ENCODE results near the gene CCDC7.
A peak's percentile ranks its signal among the peaks of the same experiment; 100 is the strongest.
"Not testable (repeated sequence)": the region's sequence is repeated elsewhere in the genome, so short reads cannot be mapped to it uniquely, and the experiment has no call there.

CCDC7 gene

DNA sequence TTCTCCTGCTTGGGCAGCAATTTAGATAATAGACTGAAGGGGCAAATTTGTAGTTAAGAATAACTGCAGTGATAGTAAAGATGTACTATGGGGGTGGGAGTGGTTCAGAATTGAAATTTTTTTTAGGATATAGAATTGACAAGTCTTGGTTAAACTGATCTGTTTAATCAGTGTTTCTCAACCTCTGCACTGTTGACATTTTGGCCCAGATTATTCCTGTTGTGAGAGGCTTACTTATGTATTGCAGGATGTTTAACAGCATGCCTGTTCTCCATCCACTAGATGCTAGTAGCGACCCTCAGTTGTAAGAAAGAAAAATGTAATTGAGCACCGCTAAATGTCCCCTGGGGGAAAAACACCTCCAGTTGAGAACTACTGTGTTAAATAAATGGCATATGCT lies 176.5 kb downstream of the CCDC7 start:
- H3K36me3 Mint-ChIP-seq (ENCODE audit: insufficient read depth) = peaks cover 3% of the 10 kb centered on the region
- no peaks in the 10 kb centered on the region for H3K27me3 Mint-ChIP-seq
- H3K9me3 Mint-ChIP-seq = no peaks in the 10 kb centered on the region
- no peak overlapping the region for H3K4me3 Mint-ChIP-seq
- no peak for ATAC-seq (replicated peaks)
- DNase-seq = no peak
- H3K27ac Mint-ChIP-seq = peak overlapping the region in 1 of 2 donors; percentile 20
- H3K4me1 Mint-ChIP-seq (ENCODE audit: low read depth in 2 of 2) = no peaks in the 10 kb centered on the region

DNA sequence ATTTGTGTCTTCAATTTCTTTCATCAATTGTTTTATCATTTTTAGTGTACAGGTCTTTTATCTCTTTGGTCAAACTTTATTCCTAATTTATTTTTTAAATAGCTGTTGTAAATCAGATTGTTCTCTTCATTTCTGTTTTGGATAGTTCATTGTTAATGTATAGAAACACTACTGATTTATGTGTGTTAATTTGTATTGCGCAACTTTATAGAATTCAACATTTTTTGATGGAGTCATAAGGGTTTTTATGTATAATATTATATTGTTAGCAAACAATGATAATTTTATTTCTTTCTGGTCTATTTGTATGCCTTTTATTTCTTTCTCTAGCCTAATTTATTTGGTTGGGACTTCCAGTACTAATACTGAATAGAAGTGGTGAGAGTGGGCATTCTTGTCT lies 181.2 kb downstream of the CCDC7 start:
- no peak overlapping the region for H3K4me3 Mint-ChIP-seq
- peaks cover 3% of the 10 kb centered on the region for H3K36me3 Mint-ChIP-seq (ENCODE audit: insufficient read depth)
- H3K27ac Mint-ChIP-seq = no peak overlapping the region
- H3K27me3 Mint-ChIP-seq = no peaks in the 10 kb centered on the region
- no peaks in the 10 kb centered on the region for H3K4me1 Mint-ChIP-seq (ENCODE audit: low read depth in 2 of 2)
- ATAC-seq (replicated peaks) = no peak
- no peak for DNase-seq
- H3K9me3 Mint-ChIP-seq = no peaks in the 10 kb centered on the region

DNA sequence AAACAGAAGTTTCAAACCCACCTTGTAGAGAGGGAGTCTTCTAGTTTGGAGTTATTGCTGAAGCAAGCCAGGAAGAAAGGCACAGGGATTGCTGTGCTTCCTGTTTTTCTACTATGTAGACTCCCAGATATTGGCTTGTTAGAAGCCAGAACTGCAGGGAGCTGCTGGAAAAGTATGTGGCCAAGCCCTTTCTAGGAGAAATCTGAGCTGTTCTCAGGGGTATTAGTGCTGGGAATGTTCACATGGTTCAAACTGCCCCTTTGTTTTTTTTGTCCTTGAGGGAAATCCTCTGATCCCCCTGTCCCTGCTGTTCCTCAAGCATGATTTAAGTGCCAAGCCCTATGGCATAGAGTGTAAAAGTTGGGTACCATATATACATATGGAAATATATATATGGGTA lies 184.0 kb downstream of the CCDC7 start:
- no peak overlapping the region for H3K27ac Mint-ChIP-seq
- H3K4me1 Mint-ChIP-seq (ENCODE audit: low read depth in 2 of 2) = peaks cover 0 to 2% of the 10 kb centered on the region in 2 donors
- no peak for DNase-seq
- ATAC-seq (replicated peaks) = no peak
- H3K4me3 Mint-ChIP-seq = no peak overlapping the region
- H3K27me3 Mint-ChIP-seq = no peaks in the 10 kb centered on the region
- peaks cover 3% of the 10 kb centered on the region for H3K36me3 Mint-ChIP-seq (ENCODE audit: insufficient read depth)
- no peaks in the 10 kb centered on the region for H3K9me3 Mint-ChIP-seq

DNA sequence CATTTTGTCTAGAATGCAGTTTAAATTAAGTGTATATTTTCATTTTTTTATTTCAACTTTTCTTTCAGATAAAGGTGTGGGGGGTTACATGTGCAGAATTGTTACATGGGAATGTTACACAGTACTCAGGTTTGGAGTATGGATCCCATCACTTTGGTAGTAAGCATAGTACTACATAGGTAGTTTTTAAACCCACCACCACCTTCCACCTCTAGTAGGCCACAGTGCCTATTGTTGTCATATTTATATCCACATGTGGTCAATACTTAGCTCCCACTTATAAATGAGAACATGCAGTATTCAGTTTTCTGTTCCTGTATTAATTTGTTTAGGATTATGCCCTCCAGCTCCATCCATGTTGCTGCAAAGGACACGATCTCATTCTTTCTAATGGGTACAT lies 200.6 kb downstream of the CCDC7 start:
- H3K27me3 Mint-ChIP-seq = no peaks in the 10 kb centered on the region
- no peak for DNase-seq

DNA sequence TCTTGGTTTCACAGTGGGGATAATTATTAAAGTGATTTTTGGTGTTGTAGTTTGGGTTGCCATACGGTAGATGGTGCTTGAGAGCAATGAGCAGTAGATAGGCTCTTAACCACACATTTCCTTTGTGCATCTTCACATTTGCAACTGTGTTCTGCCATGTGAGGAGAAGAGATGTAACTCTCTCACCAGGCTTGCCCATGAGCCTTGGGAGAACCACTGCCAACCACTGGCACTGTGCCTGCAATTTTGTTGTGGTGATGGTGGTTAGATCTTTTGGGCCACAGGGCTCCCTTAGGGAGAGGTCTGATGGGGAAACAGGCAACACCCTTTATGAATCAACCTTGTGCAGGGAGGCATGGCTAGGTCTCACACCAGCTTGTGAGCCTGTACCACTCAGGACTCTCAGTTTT lies 204.3 kb downstream of the CCDC7 start:
- Mint-ChIP-seq H3K4me1 (ENCODE audit: low read depth in 2 of 2) (peaks cover 9 to 14% of the 10 kb centered on the region in 2 donors), H3K27me3 (no peaks in the 10 kb centered on the region), H3K27ac (peak overlapping the region; percentile 33 to 74), H3K36me3 (ENCODE audit: insufficient read depth) (no peaks in the 10 kb centered on the region), H3K4me3 (no peak overlapping the region), H3K9me3 (no peaks in the 10 kb centered on the region)
- ATAC-seq (replicated peaks) = peak; percentile 90
- peak in 2 of 3 experiments; percentile 3 to 10 for DNase-seq

More for the DNA sequence above, 200.6 kb downstream of the CCDC7 start:
- Mint-ChIP-seq H3K9me3 (no peaks in the 10 kb centered on the region), H3K4me3 (no peak overlapping the region), H3K36me3 (ENCODE audit: insufficient read depth) (no peaks in the 10 kb centered on the region), H3K4me1 (ENCODE audit: low read depth in 2 of 2) (peaks cover 9 to 13% of the 10 kb centered on the region in 2 donors), H3K27ac (no peak overlapping the region)
- no peak for ATAC-seq (replicated peaks)

DNA sequence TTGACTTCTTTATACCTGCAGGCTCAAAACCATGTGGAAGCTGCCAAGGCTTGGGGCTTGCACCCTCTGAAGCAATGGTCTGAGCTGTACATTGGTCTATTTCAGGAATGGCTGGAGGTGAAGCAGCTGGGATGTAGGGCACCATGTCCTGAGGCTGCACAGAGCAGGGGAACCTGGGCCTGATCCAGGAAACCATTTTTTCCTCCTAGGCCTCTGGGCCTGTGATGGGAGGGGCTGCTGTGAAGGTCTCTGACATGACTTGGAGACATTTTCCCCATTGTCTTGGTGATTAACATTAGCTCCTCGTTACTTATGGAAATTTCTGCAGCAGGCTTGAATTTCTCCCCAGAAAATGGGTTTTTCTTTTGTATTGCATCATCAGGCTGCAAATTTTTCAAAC lies 211.5 kb downstream of the CCDC7 start:
- not testable (repeated sequence) for H3K36me3 Mint-ChIP-seq (ENCODE audit: insufficient read depth); H3K9me3 Mint-ChIP-seq; ATAC-seq (replicated peaks); H3K27ac Mint-ChIP-seq; H3K4me1 Mint-ChIP-seq (ENCODE audit: low read depth in 2 of 2); DNase-seq; H3K27me3 Mint-ChIP-seq; H3K4me3 Mint-ChIP-seq

DNA sequence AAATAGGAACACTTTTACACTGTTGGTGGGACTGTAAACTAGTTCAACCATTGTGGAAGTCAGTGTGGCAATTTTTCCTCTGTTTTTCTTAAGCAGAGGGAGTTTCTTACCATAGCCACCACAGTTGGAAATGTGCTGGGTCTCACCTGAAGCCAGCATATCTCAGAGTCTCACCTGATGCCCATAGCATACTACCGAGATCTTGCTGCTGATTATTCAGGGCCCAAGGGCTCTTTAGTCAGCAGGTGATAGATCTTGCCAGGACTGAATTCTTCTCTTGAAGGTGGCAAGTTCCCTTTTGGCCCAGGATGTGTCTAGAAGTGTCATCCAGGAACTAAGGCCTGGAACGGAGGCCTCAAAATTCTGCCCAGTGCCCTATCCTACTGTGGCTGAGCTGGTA lies 215.4 kb downstream of the CCDC7 start:
- DNase-seq (no peak), ATAC-seq (replicated peaks) (no peak)
- H3K27me3 Mint-ChIP-seq = no peaks in the 10 kb centered on the region
- peaks cover 4% of the 10 kb centered on the region for H3K36me3 Mint-ChIP-seq (ENCODE audit: insufficient read depth)
- H3K4me3 Mint-ChIP-seq = no peak overlapping the region
- no peak overlapping the region for H3K27ac Mint-ChIP-seq
- no peaks in the 10 kb centered on the region for H3K4me1 Mint-ChIP-seq (ENCODE audit: low read depth in 2 of 2)
- no peaks in the 10 kb centered on the region for H3K9me3 Mint-ChIP-seq

DNA sequence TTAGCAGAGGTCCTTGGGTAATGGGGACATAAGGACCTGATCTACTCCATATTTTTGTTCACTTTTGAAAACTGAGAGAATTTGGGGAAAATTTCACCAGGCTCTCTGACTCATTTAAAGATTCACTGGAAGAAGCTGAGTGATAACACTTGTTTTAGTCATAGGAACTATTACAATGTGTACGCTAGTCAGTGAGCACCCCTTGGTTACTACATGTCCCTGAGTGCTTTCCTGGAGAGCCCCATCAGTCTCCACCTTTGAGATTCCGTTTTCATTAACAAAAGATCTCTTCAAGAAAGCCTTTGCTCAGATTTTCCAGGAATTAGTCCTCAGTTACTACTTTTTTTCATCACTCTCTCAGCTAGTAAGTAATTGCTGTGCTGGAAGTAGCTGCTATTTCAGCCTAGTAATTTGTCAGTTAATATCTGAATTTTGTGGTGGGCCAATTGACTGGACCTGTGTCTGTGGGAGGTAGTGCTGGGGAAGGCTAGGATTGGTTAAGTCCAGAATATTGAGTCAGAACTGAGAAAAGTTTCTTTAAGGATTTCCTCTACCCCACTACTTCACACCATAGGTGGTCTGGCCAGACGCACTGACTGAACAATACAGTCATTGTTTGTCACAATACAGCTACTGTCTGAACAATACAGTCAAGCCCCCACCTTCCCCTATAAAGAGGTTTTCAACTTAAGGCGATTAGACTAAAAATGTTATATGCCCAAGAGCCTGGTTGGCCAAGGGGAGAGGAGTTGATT lies 235.0 kb downstream of the CCDC7 start:
- Mint-ChIP-seq H3K36me3 (ENCODE audit: insufficient read depth) (no peaks in the 10 kb centered on the region), H3K4me1 (ENCODE audit: low read depth in 2 of 2) (no peaks in the 10 kb centered on the region), H3K27ac (no peak overlapping the region), H3K9me3 (peaks cover 0 to 17% of the 10 kb centered on the region in 2 donors), H3K4me3 (no peak overlapping the region), H3K27me3 (no peaks in the 10 kb centered on the region)
- ATAC-seq (replicated peaks) (no peak), DNase-seq (no peak)

DNA sequence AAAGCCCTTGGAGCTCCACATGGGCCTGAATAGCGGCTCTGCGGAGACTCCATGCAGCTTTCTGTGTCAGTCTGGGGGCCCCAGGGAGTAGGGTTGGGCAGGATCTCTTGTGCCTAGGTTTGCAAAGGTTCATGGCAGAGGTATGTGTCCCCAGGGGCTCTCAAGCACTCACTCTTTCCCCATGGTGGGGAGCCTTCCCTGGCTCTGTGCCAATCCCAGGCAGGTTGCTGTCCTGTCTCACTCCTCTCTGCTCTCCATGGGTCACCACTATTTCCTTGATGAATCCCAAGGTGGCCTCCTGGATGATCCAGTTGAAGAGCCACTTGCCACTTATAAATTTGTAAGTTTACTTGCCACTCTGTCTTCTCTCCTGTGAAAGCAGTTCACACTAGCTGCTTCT lies 238.4 kb downstream of the CCDC7 start:
- no peaks in the 10 kb centered on the region for H3K36me3 Mint-ChIP-seq (ENCODE audit: insufficient read depth)

DNA sequence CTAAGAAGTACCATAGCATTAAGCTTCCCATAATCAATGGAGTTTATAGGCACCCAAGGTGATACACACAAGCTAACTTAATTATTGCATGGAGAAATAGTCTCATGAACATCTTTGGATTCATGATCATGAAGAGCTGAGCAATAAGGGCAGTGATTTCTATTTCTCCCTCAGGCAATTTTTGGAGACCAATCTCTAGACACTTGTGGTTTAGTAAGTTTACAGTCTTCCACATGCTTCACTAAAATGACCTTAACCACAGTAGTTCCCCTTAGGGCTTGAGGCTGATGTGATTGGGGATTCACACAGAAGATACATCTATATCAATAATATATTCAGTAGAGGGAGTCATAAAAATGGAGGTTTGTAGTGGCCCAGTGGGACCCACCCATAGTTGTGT lies 241.2 kb downstream of the CCDC7 start:
- Mint-ChIP-seq H3K9me3 (no peaks in the 10 kb centered on the region), H3K4me3 (no peak overlapping the region), H3K27ac (no peak overlapping the region), H3K27me3 (no peaks in the 10 kb centered on the region), H3K36me3 (ENCODE audit: insufficient read depth) (no peaks in the 10 kb centered on the region), H3K4me1 (ENCODE audit: low read depth in 2 of 2) (no peaks in the 10 kb centered on the region)
- DNase-seq = no peak
- no peak for ATAC-seq (replicated peaks)

More for the DNA sequence above, 238.4 kb downstream of the CCDC7 start:
- Mint-ChIP-seq H3K27ac (no peak overlapping the region), H3K4me3 (no peak overlapping the region), H3K27me3 (no peaks in the 10 kb centered on the region), H3K9me3 (peaks cover 0 to 7% of the 10 kb centered on the region in 2 donors), H3K4me1 (ENCODE audit: low read depth in 2 of 2) (no peaks in the 10 kb centered on the region)
- ATAC-seq (replicated peaks) (no peak), DNase-seq (no peak)

DNA sequence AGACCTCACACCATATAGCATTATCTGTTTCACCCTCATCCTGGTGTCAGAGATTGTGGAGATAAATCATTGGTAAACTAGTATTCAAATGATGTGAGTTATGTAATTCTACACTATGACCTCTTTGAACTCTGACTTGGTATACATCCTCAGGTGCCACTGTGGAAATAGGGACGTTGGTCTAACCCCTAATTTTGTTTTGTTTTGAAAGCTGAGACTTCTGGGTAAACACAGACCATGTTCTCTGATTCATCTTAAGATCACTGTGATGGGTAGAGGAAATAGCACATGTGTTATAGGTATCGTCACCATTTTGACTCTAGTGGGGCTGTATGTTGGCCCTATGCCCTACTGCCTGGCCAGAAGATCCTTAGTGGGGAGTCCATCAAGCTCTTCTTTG lies 241.6 kb downstream of the CCDC7 start:
- no peak for ATAC-seq (replicated peaks)

DNA sequence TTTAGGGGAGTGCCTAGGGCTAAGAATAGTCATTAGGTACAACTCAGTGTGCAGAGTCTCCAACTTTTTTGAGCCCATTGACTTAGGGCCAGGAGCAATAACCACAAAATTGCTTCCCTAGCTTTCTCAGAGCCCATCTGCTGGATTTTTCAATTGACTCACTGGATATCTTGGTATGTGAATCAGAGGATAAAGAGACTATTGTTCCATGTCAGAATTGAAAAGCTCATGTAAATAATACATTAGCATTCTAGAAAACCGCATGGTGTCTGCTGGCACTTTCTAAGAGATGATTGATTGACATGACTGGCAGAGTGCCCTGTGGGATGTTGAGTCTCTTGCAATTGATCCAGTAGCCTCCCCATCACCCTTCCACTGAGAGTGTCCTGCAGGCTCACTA lies 246.2 kb downstream of the CCDC7 start:
- no peak for ATAC-seq (replicated peaks)
- H3K27ac Mint-ChIP-seq = no peak overlapping the region
- H3K36me3 Mint-ChIP-seq (ENCODE audit: insufficient read depth) = no peaks in the 10 kb centered on the region
- no peak overlapping the region for H3K4me3 Mint-ChIP-seq
- DNase-seq = no peak
- no peaks in the 10 kb centered on the region for H3K9me3 Mint-ChIP-seq
- no peaks in the 10 kb centered on the region for H3K4me1 Mint-ChIP-seq (ENCODE audit: low read depth in 2 of 2)
- no peaks in the 10 kb centered on the region for H3K27me3 Mint-ChIP-seq

More for the DNA sequence above, 241.6 kb downstream of the CCDC7 start:
- H3K27me3 Mint-ChIP-seq = no peaks in the 10 kb centered on the region
- H3K4me1 Mint-ChIP-seq (ENCODE audit: low read depth in 2 of 2) = no peaks in the 10 kb centered on the region
- H3K9me3 Mint-ChIP-seq = no peaks in the 10 kb centered on the region
- no peak for DNase-seq
- no peaks in the 10 kb centered on the region for H3K36me3 Mint-ChIP-seq (ENCODE audit: insufficient read depth)
- H3K4me3 Mint-ChIP-seq = no peak overlapping the region
- no peak overlapping the region for H3K27ac Mint-ChIP-seq

DNA sequence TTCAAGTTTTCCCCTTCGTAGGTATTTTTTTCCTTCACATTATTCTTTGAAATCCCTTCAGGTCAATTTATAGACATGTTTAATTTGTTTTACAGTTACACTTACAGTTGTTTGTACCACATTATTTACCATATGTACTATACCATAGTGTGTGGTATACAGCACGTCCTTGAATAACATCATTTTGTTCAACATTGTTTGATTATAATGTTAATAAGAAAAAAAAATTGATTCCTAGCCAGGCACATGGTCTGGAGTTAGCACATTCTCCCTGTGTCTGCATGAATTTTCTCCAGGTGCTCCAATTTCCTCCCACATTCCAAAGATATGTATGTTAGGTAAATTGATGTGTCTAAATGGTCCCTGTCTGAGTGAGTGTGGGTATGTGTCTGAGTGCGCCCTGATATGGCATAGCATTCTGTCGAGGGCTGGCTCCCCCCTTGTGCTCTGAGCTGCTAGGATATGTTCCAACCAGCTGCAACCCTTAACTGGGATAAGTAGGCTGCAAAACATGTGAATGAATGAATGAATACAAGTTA lies 247.6 kb downstream of the CCDC7 start:
- ATAC-seq (replicated peaks) (no peak), DNase-seq (no peak)
- Mint-ChIP-seq H3K4me3 (no peak overlapping the region), H3K27ac (no peak overlapping the region), H3K4me1 (ENCODE audit: low read depth in 2 of 2) (no peaks in the 10 kb centered on the region), H3K36me3 (ENCODE audit: insufficient read depth) (peaks cover 3% of the 10 kb centered on the region), H3K27me3 (no peaks in the 10 kb centered on the region), H3K9me3 (peaks cover 0 to 7% of the 10 kb centered on the region in 2 donors)

DNA sequence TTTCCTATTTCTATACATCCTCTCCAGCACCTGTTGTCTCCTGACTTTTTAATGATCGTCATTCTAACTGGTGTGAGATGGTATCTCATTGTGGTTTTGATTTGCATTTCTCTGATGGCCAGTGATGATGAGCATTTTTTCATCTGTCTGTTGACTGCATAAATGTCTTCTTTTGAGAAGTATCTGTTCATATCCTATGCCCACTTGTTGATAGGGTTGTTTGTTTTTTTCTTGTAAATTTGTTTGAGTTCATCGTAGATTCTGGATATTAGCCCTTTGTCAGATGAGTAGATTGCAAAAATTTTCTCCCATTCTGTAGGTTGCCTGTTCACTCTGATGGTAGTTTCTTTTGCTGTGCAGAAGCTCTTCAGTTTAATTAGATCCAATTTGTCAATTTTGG lies 253.7 kb downstream of the CCDC7 start:
- ATAC-seq (replicated peaks); H3K36me3 Mint-ChIP-seq (ENCODE audit: insufficient read depth); DNase-seq; H3K4me3 Mint-ChIP-seq; H3K27ac Mint-ChIP-seq; H3K27me3 Mint-ChIP-seq; H3K4me1 Mint-ChIP-seq (ENCODE audit: low read depth in 2 of 2): not testable (repeated sequence)
- peaks cover 6 to 10% of the 10 kb centered on the region in 2 donors for H3K9me3 Mint-ChIP-seq
